GM19372 (cell line): ENCODE results near the gene DNAJC4.

Experiments
- ATAC-seq: cut with Tn5 transposase; IDR thresholded peaks from one replicate; pipeline ENCODE4 v1.9.1; 2021; ENCODE audit warnings: mild to moderate bottlenecking, low read depth, moderate library complexity; ENCODE audit not compliant: unreplicated experiment

Gene DNAJC4

GRCh38 chr11:64255135-64256128 is 25.1 kb downstream of the DNAJC4 start:
- no peak for ATAC-seq

- ATAC-seq = no peak
Observed at GRCh38 chr11:64256300-64256699, 26.0 kb downstream of the DNAJC4 start.

DNA sequence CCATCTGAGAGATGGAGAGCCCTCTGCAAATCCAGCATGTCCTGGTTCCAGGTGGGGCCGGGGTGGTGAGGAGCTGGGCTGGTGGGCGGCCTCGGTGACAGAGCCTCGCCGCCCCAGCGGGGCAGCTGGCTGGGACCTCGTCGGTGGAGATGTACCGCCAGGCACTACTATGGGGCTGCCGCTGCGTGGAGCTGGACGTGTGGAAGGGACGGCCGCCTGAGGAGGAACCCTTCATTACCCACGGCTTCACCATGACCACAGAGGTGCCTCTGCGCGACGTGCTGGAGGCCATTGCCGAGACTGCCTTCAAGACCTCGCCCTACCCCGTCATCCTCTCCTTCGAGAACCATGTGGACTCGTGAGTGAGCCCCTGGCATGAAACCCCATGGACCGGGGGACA is 28.0 kb downstream of the DNAJC4 start:
- ATAC-seq = no peak

GRCh38 chr11:64258946-64259532 is 28.7 kb downstream of the DNAJC4 start:
- no peak for ATAC-seq

GRCh38 chr11:64259533-64260067 is 29.3 kb downstream of the DNAJC4 start:
- no peak for ATAC-seq

DNA sequence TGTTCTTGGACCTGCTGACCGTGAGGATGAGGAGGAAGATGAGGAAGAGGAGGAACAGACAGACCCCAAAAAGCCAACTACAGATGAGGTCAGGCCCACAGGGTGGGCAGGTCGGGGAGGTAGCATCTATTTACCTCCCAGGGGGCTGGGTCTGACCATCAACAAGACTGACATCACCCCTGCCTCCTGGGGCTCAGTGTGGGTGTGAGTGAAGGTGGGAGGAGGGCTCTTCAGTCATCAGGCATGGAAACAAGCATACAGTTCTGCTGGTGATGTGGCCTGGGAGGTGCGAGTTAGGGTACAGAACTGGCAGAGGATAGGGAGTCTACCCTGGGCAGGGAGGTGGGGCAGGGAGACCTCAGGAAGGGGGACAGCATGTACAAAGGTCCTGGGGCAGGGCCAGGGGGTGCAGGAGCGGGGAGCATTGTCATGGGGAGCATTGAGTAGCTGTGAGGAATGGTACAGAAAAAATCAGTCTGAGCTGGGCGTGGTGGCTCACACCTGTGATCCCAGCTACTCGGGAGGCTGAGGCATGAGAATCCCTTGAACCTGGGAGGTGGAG is 29.9 kb downstream of the DNAJC4 start:
- ATAC-seq = no peak

DNA sequence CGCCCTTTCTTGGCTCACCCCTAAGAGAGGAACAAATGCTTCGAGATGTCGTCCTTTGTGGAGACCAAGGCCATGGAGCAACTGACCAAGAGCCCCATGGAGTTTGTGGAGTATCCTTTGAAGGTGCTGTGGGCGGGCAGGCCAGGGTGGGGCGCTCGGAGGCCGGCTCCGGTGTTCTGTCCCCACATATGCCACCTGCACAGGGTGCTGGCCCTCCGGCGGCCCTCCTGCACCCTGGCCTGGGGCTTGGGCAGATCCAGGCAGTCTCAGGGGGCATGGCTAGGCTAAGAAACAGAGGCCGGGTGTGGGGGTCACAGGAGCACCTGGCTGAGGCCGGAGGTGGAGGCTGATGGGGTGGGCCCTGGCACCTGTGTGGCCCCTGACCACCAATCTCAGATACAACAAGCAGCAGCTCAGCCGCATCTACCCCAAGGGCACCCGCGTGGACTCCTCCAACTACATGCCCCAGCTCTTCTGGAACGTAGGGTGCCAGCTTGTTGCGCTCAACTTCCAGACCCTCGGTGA is 31.3 kb downstream of the DNAJC4 start:
- ATAC-seq = no peak

GRCh38 chr11:64262271-64263002 is 32.1 kb downstream of the DNAJC4 start:
- ATAC-seq = no peak

DNA sequence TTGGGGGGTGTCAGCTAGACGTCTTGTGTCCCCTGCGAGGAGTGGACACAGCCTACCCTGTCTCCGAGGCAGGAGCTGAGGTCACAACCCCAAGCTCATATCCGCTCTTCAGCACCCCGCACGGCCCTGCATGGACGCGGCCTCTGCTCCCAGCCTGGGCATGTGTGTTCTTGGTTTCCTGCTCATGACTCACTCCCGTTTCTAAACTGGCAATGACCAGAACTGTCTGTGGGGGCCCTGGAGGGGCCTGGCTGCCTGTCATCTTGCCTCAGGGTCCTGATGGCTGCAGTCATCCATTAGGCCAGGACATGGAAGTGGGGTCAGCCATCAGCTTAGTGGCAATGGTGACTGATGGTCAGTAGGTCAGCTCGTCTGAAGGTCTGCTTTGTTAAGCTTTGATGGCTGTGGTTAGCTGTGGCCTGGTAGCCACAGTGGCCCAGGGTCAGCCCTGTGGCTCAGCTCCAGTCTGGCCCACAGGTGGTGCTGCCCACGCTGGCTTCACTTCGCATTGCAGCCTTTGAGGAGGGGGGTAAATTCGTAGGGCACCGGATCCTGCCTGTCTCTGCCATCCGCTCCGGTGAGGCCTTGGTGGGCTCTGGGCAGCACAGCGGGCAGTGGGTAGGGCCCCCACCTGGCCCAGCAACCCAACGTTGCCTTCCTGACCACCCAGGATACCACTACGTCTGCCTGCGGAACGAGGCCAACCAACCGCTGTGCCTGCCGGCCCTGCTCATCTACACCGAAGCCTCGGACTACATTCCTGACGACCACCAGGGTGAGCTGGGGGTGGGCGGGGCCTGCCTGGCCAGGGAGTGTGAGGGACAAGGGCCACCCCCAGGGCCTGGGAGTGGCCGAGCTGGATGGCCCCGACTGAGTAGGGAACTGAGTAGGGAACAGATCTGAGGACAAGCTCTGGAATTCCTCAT is 32.9 kb downstream of the DNAJC4 start:
- no peak for ATAC-seq

DNA sequence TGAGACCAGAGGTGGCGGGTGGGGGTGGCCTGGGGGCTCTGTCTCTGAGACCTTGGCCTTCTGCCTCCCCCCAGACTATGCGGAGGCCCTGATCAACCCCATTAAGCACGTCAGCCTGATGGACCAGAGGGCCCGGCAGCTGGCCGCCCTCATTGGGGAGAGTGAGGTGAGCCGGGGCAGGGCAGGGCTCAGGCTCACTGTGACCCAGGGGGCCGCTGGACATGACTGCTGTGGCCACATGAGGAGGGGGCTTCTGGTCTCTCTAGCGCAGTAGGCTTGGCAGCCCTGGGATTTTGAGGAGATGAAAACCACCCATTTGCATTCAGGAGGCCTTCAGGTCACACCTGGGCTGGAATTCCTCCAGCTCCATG is 33.6 kb downstream of the DNAJC4 start:
- ATAC-seq = no peak

- no peak for ATAC-seq
Observed at GRCh38 chr11:64264371-64264852, 34.1 kb downstream of the DNAJC4 start.

- ATAC-seq = no peak
Observed at GRCh38 chr11:64265176-64266160, 35.1 kb downstream of the DNAJC4 start.

DNA sequence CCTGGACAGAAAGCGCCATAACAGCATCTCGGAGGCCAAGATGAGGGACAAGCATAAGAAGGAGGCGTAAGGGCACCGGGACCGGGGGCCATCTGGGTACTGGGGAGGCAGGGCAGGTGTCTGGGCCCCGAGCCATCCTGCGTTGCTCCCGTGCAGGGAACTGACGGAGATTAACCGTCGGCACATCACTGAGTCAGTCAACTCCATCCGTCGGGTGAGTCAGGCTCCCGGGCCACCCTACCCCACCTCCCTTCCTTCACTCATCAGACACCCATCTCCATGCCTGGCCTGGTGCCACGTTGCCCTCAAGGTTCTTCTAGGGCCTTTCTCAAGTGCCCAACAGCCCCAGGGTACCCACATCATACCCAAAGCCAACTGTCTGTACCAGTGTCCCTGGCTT is 36.0 kb downstream of the DNAJC4 start:
- ATAC-seq = no peak

DNA sequence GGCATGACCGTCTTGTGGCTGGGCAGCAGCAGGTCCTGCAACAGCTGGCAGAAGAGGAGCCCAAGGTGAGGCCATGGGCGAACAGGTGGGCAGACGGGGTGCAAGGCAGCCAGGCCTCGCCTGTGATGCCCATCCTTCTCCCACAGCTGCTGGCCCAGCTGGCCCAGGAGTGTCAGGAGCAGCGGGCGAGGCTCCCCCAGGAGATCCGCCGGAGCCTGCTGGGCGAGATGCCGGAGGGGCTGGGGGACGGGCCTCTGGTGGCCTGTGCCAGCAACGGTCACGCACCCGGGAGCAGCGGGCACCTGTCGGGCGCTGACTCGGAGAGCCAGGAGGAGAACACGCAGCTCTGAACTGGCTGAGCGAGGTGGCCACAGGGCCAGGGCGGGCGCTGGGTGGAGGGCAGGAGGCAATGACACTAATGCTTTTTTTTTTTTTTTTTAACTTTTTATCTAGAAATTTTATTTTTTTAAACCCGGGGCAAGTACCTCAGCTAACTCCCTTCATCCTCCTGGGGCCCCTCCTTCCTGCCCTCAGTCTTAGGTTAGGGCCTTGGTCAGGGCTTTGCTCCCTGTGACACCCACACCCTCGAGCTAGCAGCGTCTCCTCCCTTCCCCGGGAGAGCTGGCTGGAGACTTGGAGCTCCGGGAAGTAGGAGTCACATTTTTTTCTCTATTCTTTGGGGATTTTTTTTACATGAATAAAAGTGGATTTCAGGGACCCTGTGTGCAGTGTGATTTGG is 37.0 kb downstream of the DNAJC4 start:
- ATAC-seq = no peak

DNA sequence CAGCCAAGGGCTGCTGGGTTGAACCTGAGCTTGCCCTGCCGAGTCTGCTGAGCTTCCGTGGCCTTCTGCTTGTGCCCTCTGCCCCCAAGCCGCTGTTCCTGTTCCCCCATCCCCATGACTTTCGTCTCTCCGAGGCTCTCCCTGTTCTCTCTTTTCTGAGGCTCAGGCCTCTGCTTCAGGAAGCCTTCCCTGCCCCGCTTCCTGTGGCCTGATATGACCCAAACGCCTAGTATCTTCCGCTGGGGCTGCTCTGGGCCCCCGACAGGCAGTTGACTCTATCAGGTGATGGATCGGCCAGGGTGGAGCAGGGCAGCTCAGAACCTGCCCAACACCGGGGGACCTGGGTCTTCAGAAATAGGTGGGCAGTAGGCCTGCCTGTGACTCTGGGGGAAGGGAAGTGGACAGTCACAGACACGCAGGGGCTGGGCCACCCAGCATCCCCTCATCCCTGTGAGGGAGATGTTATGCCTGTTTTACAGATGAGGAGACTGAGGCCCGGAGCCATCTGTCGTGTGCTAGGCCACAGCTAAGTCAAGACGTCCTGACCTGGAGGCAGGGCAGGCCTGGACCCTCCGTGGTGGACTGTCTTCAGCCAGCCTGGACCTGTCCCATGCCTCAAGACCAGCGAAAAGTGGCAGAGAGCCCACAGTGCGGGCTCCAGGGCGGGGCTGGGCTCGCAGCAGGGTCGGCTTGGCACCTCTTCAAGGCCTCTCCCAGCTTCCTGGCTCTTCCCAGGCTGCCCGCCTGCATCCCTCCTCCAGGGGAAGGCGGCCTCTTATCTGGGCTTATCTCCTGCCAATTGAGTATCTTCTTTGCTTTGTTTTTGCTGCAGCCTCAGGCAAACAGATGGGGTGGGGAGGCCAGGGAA is 37.9 kb downstream of the DNAJC4 start:
- ATAC-seq = no peak

DNA sequence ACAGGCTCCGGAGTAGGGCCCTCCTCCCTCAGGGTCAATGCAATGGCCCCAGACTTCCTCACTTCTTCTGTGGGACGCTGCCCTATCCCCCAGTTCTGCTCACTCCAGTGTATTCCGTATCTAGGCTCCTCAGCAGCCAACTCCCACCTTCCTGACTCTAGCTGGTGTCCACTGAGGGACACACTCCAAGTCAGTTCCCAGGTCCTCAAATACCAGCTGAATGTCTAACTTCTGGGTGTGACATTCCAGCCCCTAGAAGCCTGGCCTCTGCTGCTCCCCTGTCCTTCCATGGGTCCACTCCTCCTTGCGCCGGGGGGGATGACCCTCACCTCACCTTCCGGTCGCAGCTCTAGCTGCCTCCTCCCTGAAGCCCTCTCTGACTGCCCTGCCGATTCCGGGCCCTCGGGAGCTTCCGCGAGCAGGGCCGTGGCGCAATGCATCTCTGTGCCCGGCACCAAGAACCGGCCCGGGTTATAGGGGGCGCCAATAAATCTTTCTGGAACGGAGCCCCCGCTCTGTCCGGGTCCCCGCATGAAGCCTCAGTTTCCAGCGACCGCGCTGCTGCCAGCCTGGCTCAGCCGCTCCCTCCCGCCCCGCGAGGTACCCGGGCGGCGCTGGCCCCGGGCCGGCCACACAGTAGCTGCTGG is 38.7 kb downstream of the DNAJC4 start:
- peak; percentile 3 for ATAC-seq
